SK-N-SH (cell line): Measurements from ENCODE around the gene MNX1. TPM values are rescaled to one million over a fixed set of nuclear protein-coding genes. Genes with fewer than 3 reads are reported as not detected.

Experiments
- CTCF ChIA-PET: fragments of 300-600, 350-600 bp; formaldehyde crosslinking; extraction: SDS; loops from one replicate; lab custom pipeline; 2021; lab: Yijun Ruan, JAX
- POLR2A ChIA-PET: fragments of 350-600 bp; sonication (Branson Sonifier 250); formaldehyde crosslinking; extraction: SDS; loops from one replicate; lab custom pipeline; 2020; ENCODE audit warnings: antibody characterized with exemption, inconsistent platforms; lab: Yijun Ruan, JAX
- DNase-seq: peaks from one replicate; pipeline ENCODE4 v3.0.0; 2012
- H2AFZ ChIP-seq: fragments of 200-600 bp; sonication (generic); 2 replicates; pipeline ENCODE4 v1.8.1; 2016; ENCODE audit warnings: antibody characterized with exemption, mild to moderate bottlenecking, low read depth
- H3F3A ChIP-seq: fragments of 200-600 bp; sonication (generic); replicated peaks from 2 replicates; pipeline ENCODE3; 2016; ENCODE audit warnings: antibody characterized with exemption, mild to moderate bottlenecking; ENCODE audit not compliant: insufficient read depth
- H3K27ac ChIP-seq, 2 experiments: fragments of 200-500 bp in 1 of 2; fragments of 200-600 bp in 1 of 2; sonication (Bioruptor generic) in 1 of 2; sonication (generic), shearing (Covaris generic) in 1 of 2; 2 replicates each; pipeline versions ENCODE4 v1.5.1 to v1.6.1; 2014 to 2016; ENCODE audit warnings: low read depth in 2 of 2, inconsistent platforms in 1 of 2, low read length in 1 of 2, mild to moderate bottlenecking in 1 of 2, mixed read lengths in 1 of 2
- H3K27me3 ChIP-seq: fragments of 200-600 bp; sonication (generic), shearing (Covaris generic); 2 replicates; pipeline ENCODE4 v1.6.1; 2016; ENCODE audit warnings: mixed run types; ENCODE audit not compliant: insufficient read depth
- H3K36me3 ChIP-seq, 2 experiments: fragments of 200-500 bp in 1 of 2; fragments of 200-600 bp in 1 of 2; sonication (Bioruptor generic) in 1 of 2; sonication (generic) in 1 of 2; replicated peaks in 1 of 2; 2 replicates each; pipeline versions ENCODE3 to v1.5.1; 2014 to 2016; ENCODE audit warnings: low read length in 1 of 2, mild to moderate bottlenecking in 1 of 2; ENCODE audit not compliant: insufficient read depth in 2 of 2, control insufficient read depth in 1 of 2
- H3K4me1 ChIP-seq, 2 experiments: fragments of 200-500 bp in 1 of 2; fragments of 200-600 bp in 1 of 2; sonication (Bioruptor generic) in 1 of 2; sonication (generic), shearing (Covaris generic) in 1 of 2; 2 replicates each; pipeline versions ENCODE4 v1.5.1 to v1.6.1; 2014 to 2016; ENCODE audit warnings: low read depth in 1 of 2, low read length in 1 of 2, mixed run types in 1 of 2; ENCODE audit not compliant: insufficient read depth in 2 of 2, control insufficient read depth in 1 of 2
- H3K4me2 ChIP-seq: fragments of 200-600 bp; sonication (generic), shearing (Covaris generic); 2 replicates; pipeline ENCODE4 v1.6.1; 2017; ENCODE audit warnings: mixed run types
- H3K4me3 ChIP-seq, 2 experiments: fragments of 200-500 bp in 1 of 2; fragments of 200-600 bp in 1 of 2; sonication (Bioruptor generic) in 1 of 2; sonication (generic), shearing (Covaris generic) in 1 of 2; 2 replicates each; pipeline versions ENCODE4 v1.5.1 to v1.8.1; 2014 to 2016; ENCODE audit warnings: low read depth in 2 of 2, inconsistent platforms in 1 of 2, low read length in 1 of 2, mild to moderate bottlenecking in 1 of 2, mixed read lengths in 1 of 2, moderate library complexity in 1 of 2
- H3K79me2 ChIP-seq: fragments of 200-600 bp; sonication (generic); 2 replicates; pipeline ENCODE4 v1.8.1; 2017; ENCODE audit warnings: mild to moderate bottlenecking; ENCODE audit not compliant: insufficient read depth
- H3K9ac ChIP-seq: fragments of 200-600 bp; sonication (generic); 2 replicates; pipeline ENCODE4 v1.6.1; 2017; ENCODE audit warnings: mixed run types
- H3K9me2 ChIP-seq: fragments of 200-600 bp; sonication (generic); 2 replicates; pipeline ENCODE4 v1.6.1; 2017; ENCODE audit warnings: mixed run types
- H3K9me3 ChIP-seq: fragments of 200-600 bp; sonication (generic); 2 replicates; pipeline ENCODE4 v1.6.1; 2017; ENCODE audit warnings: mixed run types, mild to moderate bottlenecking, moderate library complexity
- H4K20me1 ChIP-seq: fragments of 200-600 bp; sonication (generic); 2 replicates; pipeline ENCODE4 v1.6.1; 2017; ENCODE audit warnings: mild to moderate bottlenecking, mixed run types; ENCODE audit not compliant: insufficient read depth
- CTCF ChIP-seq: fragments of 200-600 bp; sonication (generic); IDR thresholded peaks from 2 replicates; pipeline ENCODE4 v1.6.1; 2017; ENCODE audit warnings: antibody characterized with exemption, mild to moderate bottlenecking, moderate library complexity
- ELF1 ChIP-seq: IDR thresholded peaks from 2 replicates; pipeline ENCODE4 v1.4.0; 2012
- EP300 ChIP-seq, 2 experiments: IDR thresholded peaks; 2 replicates each; pipeline versions ENCODE4 v1.4.0 to v1.6.1; 2012; ENCODE audit warnings: borderline replicate concordance in 1 of 2, low read depth in 1 of 2, low read length in 1 of 2
- EZH2phosphoT487 ChIP-seq: fragments of 200-600 bp; sonication (generic); IDR thresholded peaks from 2 replicates; pipeline ENCODE4 v1.6.1; 2017; ENCODE audit warnings: low read depth, mixed run types, mild to moderate bottlenecking, antibody characterized with exemption, moderate library complexity, borderline replicate concordance
- FOSL2 ChIP-seq: IDR thresholded peaks from 2 replicates; pipeline ENCODE4 v1.4.0; 2012; ENCODE audit warnings: low read depth, mild to moderate bottlenecking, moderate library complexity, borderline replicate concordance
- FOXM1 ChIP-seq: IDR thresholded peaks from 2 replicates; pipeline ENCODE4 v1.4.0; 2012; ENCODE audit warnings: low read depth, mild to moderate bottlenecking
- GABPA ChIP-seq: IDR thresholded peaks from 2 replicates; pipeline ENCODE4 v1.4.0; 2012; ENCODE audit warnings: low read depth, mild to moderate bottlenecking
- GATA2 ChIP-seq: sonication (generic); formaldehyde crosslinking; IDR thresholded peaks from 2 replicates; pipeline ENCODE4 v1.5.0; 2020; ENCODE audit warnings: mild to moderate bottlenecking, missing genetic modification reagents
- JUND ChIP-seq: IDR thresholded peaks from 2 replicates; pipeline ENCODE4 v1.4.0; 2012
- MAX ChIP-seq: IDR thresholded peaks from 2 replicates; pipeline ENCODE4 v1.4.0; 2012; ENCODE audit warnings: low read depth
- MXI1 ChIP-seq: IDR thresholded peaks from 2 replicates; pipeline ENCODE4 v1.6.1; 2012; ENCODE audit warnings: mild to moderate bottlenecking, low read depth, low read length, improper control_type of control experiment
- NRF1 ChIP-seq: IDR thresholded peaks from 2 replicates; pipeline ENCODE4 v1.6.1; 2012; ENCODE audit warnings: low read depth, mild to moderate bottlenecking, low read length
- PBX3 ChIP-seq: IDR thresholded peaks from 2 replicates; pipeline ENCODE4; 2012
- RCOR1 ChIP-seq: fragments of 150-350 bp; IDR thresholded peaks from 2 replicates; pipeline ENCODE4 v1.6.1; 2017; ENCODE audit warnings: antibody characterized with exemption, low read length
- SIN3A ChIP-seq: IDR thresholded peaks from 2 replicates; pipeline ENCODE4 v1.6.1; 2012; ENCODE audit warnings: low read depth, mild to moderate bottlenecking, low read length, moderate library complexity, borderline replicate concordance
- TCF12 ChIP-seq: IDR thresholded peaks from 2 replicates; pipeline ENCODE4 v1.4.0; 2012
- USF1 ChIP-seq: IDR thresholded peaks from 2 replicates; pipeline ENCODE4 v1.4.0; 2012; ENCODE audit warnings: low read depth, borderline replicate concordance
- WGBS: methylation state at CpG from one replicate; pipeline ENCODE4 v1.1.6; 2017; ENCODE audit warnings: low lambda C conversion rate; 5-methylcytosine and 5-hydroxymethylcytosine counted together
- polyA plus RNA-seq, 3 experiments: library from polyadenylated mRNA; depleted of rRNA; stranded (reverse); fragments of >200 nt; gene quantifications; 2 replicates each; pipeline ENCODE4 v1.2.3, GENCODE V29; 2012

The MNX1 gene
- polyA plus RNA-seq, 1 of the 3 experiments (the other 2 are of a cell fraction), result not detected

- TF ChIP-seq TCF12 (no peak; the same call in 1 of the 2 replicates), FOSL2 (no peak), EZH2phosphoT487 (no peak), NRF1 (no peak), GATA2 (CRISPR knock-in tag) (no peak), MAX (no peak)
- TF ChIP-seq, all 33 proteins: peak for 0
Observed at GRCh38 chr7:156984174-156984891, 26.1 kb downstream of the MNX1 start (continued).

- WGBS, result 81% methylated on average over 4 of the region's 4 CpGs
- POLR2A ChIA-PET, result no interaction called here
Observed at GRCh38 chr7:156979711-156980110, 30.8 kb downstream of the MNX1 start.

More at GRCh38 chr7:156979711-156980110, 30.8 kb downstream of the MNX1 start:
- Histone ChIP-seq H3K4me2 (no peak overlapping the region), H3K79me2 (no peaks in the 10 kb centered on the region), H3K27ac (no peak overlapping the region), H3K27me3 (no peaks in the 10 kb centered on the region), H3K9me2 (no peaks in the 10 kb centered on the region), H3K9me3 (no peaks in the 10 kb centered on the region), H3K4me1 (no peaks in the 10 kb centered on the region), H3K4me3 (no peak overlapping the region), H3K36me3 (no peaks in the 10 kb centered on the region), H4K20me1 (no peaks in the 10 kb centered on the region), H3K9ac (no peak overlapping the region), H2AFZ (no peak overlapping the region), H3F3A (peaks cover 4% of the 10 kb centered on the region)
- TF ChIP-seq RCOR1 (no peak), JUND (no peak), PBX3 (no peak), EP300 (IDR thresholded peaks at IDR 0.05; ENCODE audit: borderline replicate concordance in 1 of 2, low read depth in 1 of 2, low read length in 1 of 2) (no peak), SIN3A (no peak), FOXM1 (no peak), MXI1 (no peak), USF1 (no peak), ELF1 (no peak), GABPA (no peak), MAX (no peak), CTCF (no peak)
- CTCF ChIA-PET, result interaction anchor here (0.9 to 2.6 kb wide), 5 partner anchors 11 to 407 kb away, joined by 3 to 14 read pairs (median 6); partner anchors contain the start of gene NOM1
- no peak for DNase-seq
